Epithelial cell of esophagus (primary cell): Measurements from ENCODE around the gene PRRC2A.
A peak's percentile ranks its signal among the peaks of the same experiment; 100 is the strongest.

Source experiments
- DNase-seq: peaks from one replicate; pipeline ENCODE4 v3.0.0; 2010; ENCODE audit warnings: low read depth
- H3K4me3 ChIP-seq: 2 replicates; pipeline ENCODE4 v1.5.1; 2011; ENCODE audit warnings: mild to moderate bottlenecking, low read length, control low read depth
- TF ChIP-seq, protein P1 (sequence below): IDR thresholded peaks from 2 replicates; pipeline ENCODE4 v1.5.1; 2011; ENCODE audit warnings: low read depth, mild to moderate bottlenecking, low read length, control low read depth, inconsistent platforms; ENCODE audit not compliant: insufficient read depth; ENCODE audit errors: missing control alignments

PRRC2A gene

GRCh38 chr6:31663961-31664789 is 43.7 kb downstream of the PRRC2A start:
- H3K4me3 ChIP-seq = peak overlapping the region; percentile 66
- peak; percentile 77 for DNase-seq
- TF ChIP-seq, protein P1, sequence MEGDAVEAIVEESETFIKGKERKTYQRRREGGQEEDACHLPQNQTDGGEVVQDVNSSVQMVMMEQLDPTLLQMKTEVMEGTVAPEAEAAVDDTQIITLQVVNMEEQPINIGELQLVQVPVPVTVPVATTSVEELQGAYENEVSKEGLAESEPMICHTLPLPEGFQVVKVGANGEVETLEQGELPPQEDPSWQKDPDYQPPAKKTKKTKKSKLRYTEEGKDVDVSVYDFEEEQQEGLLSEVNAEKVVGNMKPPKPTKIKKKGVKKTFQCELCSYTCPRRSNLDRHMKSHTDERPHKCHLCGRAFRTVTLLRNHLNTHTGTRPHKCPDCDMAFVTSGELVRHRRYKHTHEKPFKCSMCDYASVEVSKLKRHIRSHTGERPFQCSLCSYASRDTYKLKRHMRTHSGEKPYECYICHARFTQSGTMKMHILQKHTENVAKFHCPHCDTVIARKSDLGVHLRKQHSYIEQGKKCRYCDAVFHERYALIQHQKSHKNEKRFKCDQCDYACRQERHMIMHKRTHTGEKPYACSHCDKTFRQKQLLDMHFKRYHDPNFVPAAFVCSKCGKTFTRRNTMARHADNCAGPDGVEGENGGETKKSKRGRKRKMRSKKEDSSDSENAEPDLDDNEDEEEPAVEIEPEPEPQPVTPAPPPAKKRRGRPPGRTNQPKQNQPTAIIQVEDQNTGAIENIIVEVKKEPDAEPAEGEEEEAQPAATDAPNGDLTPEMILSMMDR = no peak

GRCh38 chr6:31664790-31665500 is 44.4 kb downstream of the PRRC2A start, which contains the start of gene GPANK1:
Gene GPANK1, minus strand, starts transcription at chr6:31664997. Its CDS starts 519 bp downstream, at chr6:31664478.
- H3K4me3 ChIP-seq = peak within 1 kb of the TSS; percentile 66
- TF ChIP-seq, protein P1 = no peak
- DNase-seq = peak; percentile 97

DNA sequence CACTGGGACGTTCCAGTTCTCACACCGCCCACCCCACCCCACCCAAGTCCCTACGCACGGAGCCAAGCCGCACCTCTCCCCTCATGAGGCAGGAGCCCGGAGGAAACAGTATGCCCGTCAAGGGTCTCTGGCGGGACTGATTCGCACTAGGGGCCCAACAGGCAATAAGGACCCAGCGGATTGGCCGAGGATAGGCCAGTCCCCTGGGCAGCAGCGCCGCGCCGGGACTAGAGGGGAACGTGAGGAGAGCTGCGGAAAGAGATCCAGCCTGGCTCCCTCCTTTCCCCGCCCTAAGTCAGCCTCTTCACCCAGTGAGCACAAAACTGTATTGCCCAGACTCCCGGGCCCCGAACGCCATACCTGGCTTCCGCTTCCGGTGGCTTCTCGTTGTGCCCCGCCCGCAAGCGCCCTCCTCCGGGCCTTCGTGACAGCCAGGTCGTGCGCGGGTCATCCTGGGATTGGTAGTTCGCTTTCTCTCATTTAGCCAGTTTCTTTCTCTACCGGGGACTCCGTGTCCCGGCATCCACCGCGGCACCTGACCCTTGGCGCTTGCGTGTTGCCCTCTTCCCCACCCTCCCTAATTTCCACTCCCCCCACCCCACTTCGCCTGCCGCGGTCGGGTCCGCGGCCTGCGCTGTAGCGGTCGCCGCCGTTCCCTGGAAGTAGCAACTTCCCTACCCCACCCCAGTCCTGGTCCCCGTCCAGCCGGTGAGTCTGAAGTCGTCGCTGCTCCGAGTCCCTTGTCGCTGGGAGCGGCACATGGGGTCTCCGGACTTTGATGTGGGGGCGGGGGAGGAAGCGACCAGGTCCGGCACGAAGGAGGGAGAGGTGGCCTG is 45.2 kb downstream of the PRRC2A start, which contains the start of gene CSNK2B:
Gene CSNK2B (plus strand): TSS at position 580 of the 836 bp plus-strand sequence. CDS start 752 bp downstream, outside the sequence.
- peak within 1 kb of the TSS; percentile 66 for H3K4me3 ChIP-seq
- DNase-seq = peak; percentile 99
- TF ChIP-seq, protein P1 = peak; percentile 7

DNA sequence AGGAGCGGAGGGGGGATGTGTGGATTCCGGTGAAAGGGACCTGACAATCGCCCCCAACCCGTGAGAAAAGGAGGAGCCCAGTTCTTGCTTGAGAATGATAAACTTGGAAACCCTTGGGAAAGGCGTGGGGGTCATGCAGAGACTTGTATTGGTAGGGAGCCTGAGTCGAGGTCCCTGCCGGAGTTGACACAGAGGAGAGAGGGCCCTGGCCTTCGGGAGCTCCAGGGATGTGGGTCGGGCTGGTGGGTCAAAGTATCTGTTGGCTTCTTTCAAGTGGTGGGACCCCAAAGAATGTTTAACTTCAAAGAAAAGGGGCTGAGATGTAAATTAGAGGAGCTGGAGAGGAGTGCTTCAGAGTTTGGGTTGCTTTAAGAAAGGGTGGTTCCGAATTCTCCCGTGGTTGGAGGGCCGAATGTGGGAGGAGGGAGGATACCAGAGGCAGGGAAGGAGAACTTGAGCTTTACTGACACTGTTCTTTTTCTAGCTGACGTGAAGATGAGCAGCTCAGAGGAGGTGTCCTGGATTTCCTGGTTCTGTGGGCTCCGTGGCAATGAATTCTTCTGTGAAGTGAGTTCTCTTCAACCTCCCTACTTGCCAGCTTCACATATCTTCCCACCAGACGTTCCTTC is 45.9 kb downstream of the PRRC2A start:
- peak overlapping the region; percentile 66 for H3K4me3 ChIP-seq
- TF ChIP-seq, protein P1 = no peak
- peak; percentile 31 for DNase-seq

DNA sequence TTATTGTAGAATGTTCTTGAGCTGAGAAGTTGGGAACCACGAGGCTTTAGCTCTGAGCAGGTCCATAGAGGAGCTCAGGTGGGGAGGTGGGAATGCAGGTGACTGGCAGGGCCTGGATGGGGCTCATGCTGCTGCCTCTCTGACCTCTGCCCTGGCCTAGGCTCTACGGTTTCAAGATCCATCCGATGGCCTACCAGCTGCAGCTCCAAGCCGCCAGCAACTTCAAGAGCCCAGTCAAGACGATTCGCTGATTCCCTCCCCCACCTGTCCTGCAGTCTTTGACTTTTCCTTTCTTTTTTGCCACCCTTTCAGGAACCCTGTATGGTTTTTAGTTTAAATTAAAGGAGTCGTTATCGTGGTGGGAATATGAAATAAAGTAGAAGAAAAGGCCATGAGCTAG is 49.2 kb downstream of the PRRC2A start, which contains the start of gene LY6G5B:
Gene LY6G5B (plus strand): TSS at position 301 of the 400 bp plus-strand sequence. CDS start 975 bp downstream, outside the sequence.
- no peak for DNase-seq
- H3K4me3 ChIP-seq = no peak within 1 kb of the TSS
- TF ChIP-seq, protein P1 = no peak

DNA sequence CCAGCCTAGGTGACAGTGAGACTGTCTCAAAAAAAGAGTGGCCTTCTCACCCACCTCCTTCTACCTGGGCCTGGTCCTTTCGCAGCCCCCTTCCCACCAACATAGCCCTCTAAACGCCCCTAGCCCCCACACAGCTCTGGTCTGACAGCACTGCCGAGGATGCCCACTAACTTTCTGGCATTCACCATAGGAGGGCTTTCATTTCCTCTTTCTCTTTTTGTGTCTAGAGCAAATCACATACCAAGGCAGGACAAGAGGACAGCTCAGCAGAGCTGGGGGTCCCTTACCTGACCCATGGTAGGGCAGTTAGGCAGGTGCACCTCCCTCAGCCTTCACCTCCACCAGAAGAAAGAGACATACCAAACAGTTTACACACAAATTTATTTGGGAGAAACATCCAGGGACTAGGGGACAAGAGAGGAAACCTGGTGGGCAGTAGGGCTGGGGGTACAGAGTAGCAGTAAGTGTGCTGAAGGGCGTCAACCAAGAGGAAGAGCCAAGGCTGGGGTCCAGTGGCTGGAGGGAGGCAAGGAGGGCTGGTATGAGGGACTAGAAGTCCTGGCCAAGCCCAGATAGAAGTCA is 55.9 kb downstream of the PRRC2A start:
- no peak overlapping the region for H3K4me3 ChIP-seq
- TF ChIP-seq, protein P1 = no peak
- DNase-seq = no peak
